Ectodermal cell (in vitro differentiated cells): ENCODE data around the gene KRT75.
"Not testable (repeated sequence)": the region's sequence is repeated elsewhere in the genome, so short reads cannot be mapped to it uniquely, and the experiment has no call there.

ENCODE experiments used
- H3K27ac ChIP-seq: 2 replicates; pipeline ENCODE4 v1.7.0; 2013; ENCODE audit warnings: mild to moderate bottlenecking, low read depth, low read length; ENCODE audit not compliant: insufficient read depth, poor library complexity, severe bottlenecking
- H3K27me3 ChIP-seq: 2 replicates; pipeline ENCODE4 v1.7.0; 2013; ENCODE audit warnings: mild to moderate bottlenecking, low read length; ENCODE audit not compliant: insufficient read depth, control insufficient read depth, poor library complexity, severe bottlenecking
- H3K36me3 ChIP-seq: one replicate; pipeline ENCODE4 v1.7.0; 2013; ENCODE audit warnings: low read length; ENCODE audit not compliant: control insufficient read depth, insufficient read depth
- H3K4me1 ChIP-seq: one replicate; pipeline ENCODE4 v1.7.0; 2013; ENCODE audit warnings: low read length; ENCODE audit not compliant: control insufficient read depth, insufficient read depth
- H3K4me3 ChIP-seq: 2 replicates; pipeline ENCODE4 v1.7.0; 2013; ENCODE audit warnings: low read depth, low read length, control low read depth; ENCODE audit not compliant: insufficient read depth
- H3K9me3 ChIP-seq: 2 replicates; pipeline ENCODE4 v1.7.0; 2013; ENCODE audit warnings: mild to moderate bottlenecking, low read length, moderate library complexity; ENCODE audit not compliant: control insufficient read depth
- WGBS, 2 experiments: methylation state at CpG; one replicate each; pipeline ENCODE4 v1.1.7; 2013; ENCODE audit warnings: missing lambda C conversion rate in 2 of 2; 5-methylcytosine and 5-hydroxymethylcytosine counted together

The KRT75 gene

DNA sequence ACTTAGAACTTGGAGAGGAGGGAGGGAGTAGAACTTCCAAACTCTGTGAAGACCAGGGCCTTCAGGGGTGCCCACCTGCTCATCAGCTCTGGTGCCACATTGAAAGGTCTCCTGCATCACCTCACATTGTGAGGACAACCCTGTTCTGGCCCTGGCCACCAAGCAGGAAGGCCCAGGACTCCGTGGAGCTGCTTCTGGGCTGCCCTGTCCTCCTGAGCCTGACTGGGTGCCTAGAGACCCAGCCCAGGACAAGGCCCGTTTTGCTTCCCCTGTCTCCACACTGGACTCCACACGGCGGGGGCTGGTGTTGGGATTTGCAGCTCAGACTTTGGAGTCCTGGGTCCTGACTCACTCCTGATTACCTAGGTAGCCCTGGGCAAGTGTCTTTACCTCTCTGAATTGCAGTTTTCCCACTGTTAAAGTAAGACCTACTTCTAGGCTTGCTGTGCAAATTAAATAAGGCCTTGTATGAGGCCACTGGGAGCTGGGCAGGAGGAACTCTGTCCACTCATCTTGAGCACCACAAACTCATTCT, 15.5 kb downstream of the KRT75 start:
- Histone ChIP-seq H3K36me3 (no peaks in the 10 kb centered on the region), H3K9me3 (no peaks in the 10 kb centered on the region), H3K4me1 (peaks cover 13% of the 10 kb centered on the region), H3K27ac (no peak overlapping the region), H3K27me3 (no peaks in the 10 kb centered on the region), H3K4me3 (no peak overlapping the region)
- 87 to 93% methylated on average over 4 of the region's 4 CpGs for WGBS, 2 experiments

DNA sequence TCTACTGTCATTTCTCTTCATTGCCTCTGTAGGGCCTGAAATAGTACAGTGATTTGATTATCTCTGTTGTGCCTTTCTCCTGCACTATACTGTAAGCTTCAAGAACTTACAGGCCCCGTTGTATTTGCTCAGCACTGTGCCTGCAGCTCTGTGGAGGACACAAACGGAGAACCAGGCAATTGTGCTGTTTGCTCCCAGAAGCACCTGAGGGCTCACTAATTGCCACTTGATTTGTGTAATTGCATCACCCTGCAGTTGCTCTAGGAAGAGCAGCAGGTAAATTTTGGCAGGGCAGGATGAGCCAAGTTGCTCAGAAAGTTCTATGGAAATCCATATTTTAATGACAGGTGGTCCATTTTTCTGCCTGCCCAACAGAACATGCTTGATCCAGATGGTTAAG, 16.4 kb downstream of the KRT75 start:
- no peaks in the 10 kb centered on the region for H3K36me3 ChIP-seq
- peaks cover 4% of the 10 kb centered on the region for H3K4me1 ChIP-seq
- H3K27ac ChIP-seq = no peak overlapping the region
- WGBS, 2 experiments = 88 to 95% methylated on average over 2 of the region's 2 CpGs
- H3K27me3 ChIP-seq = no peaks in the 10 kb centered on the region
- H3K4me3 ChIP-seq = no peak overlapping the region
- no peaks in the 10 kb centered on the region for H3K9me3 ChIP-seq

DNA sequence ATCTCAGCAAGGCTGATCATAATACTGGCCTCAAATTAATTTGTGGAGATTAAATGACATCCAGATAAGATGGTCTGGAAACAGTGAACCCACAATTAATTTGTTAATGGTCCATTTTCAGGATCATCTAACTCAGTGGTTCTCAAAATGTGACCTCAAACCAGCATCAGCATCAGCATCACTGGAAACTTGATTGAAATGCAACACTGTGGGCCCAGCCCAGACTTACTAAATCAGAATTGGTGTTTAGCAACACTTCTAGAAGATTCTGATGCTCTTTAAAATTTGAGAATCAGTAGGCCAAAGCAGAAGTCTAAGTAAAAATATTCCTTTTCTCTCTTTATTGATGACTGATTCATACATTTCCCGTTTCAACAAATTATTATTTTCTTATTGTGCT, 17.4 kb downstream of the KRT75 start:
- Histone ChIP-seq H3K27ac (no peak overlapping the region), H3K4me1 (peaks cover 2% of the 10 kb centered on the region), H3K36me3 (no peaks in the 10 kb centered on the region), H3K27me3 (no peaks in the 10 kb centered on the region), H3K4me3 (no peak overlapping the region), H3K9me3 (no peaks in the 10 kb centered on the region)
- 94 to 100% methylated on average over 1 of the region's 1 CpG for WGBS, 2 experiments

DNA sequence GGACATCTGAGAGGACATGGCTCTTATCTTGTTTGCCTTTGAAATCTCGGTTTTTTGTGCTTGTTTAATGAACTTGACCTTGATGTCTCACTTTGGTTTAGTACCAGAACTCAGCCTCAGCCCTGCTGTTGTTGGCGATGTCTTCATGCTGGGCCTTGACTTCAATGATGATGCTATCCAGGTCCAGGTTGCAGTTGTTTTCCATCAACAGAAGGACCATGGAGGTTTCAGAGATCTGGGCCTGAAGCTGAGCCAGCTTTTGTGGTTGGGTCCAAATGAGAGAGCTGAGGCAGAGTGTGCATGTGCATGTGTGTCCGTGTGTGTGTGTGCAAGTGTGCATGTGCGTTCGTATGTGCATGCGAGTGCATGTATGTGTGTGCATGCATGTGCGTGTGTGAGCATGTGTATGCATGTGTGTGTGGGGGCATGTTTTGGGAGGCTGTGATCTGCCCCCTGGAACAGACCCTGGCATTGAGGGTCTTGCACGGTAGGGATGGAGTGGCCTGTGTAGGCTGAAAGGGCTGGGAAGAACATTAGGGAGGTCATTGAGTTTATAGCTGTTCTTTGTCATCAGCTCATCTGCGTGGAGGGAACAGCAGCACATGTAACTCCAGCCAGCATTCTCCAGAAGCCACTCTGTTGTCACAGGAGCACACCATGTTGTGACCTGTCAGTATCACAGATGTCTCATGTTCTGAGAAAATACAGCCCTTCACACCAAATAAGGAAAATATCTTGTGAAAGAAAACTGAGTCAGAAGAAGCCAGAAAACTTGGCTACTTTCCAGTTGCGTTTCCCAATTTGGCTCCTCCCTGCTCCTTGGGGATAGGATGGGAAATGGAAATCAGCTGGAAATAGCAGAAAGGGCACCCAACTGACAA, 18.1 kb downstream of the KRT75 start:
- H3K36me3 ChIP-seq = no peaks in the 10 kb centered on the region
- no peak overlapping the region for H3K27ac ChIP-seq
- WGBS, 2 experiments = 92 to 93% methylated on average over 10 of the region's 10 CpGs
- no peaks in the 10 kb centered on the region for H3K9me3 ChIP-seq
- peaks cover 2% of the 10 kb centered on the region for H3K4me1 ChIP-seq
- H3K27me3 ChIP-seq = no peaks in the 10 kb centered on the region
- H3K4me3 ChIP-seq = no peak overlapping the region

DNA sequence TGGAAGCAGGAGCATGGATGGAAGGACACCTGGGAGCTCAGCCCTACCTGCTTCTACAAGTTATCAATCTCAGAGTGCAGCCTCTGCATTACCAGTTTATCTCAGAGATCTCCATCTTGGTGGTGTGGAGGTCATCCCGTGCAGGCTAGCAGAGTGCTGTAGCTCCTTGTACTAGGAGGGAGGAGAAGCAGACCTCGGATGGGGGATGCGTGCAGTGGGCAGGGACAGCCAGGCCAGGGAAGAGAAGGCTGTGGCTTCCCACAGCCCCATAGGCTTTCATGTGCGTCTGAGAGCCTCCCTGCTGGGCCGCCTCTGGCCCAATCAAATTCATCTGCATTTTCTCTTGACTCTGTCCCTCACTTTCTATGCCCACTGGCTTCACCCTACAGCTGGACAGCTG, 19.2 kb downstream of the KRT75 start:
- Histone ChIP-seq H3K27ac (no peak overlapping the region), H3K4me1 (peaks cover 2% of the 10 kb centered on the region), H3K36me3 (no peaks in the 10 kb centered on the region), H3K27me3 (no peaks in the 10 kb centered on the region), H3K4me3 (no peak overlapping the region), H3K9me3 (no peaks in the 10 kb centered on the region)
- WGBS, 2 experiments = 61 to 72% methylated on average over 5 of the region's 5 CpGs

DNA sequence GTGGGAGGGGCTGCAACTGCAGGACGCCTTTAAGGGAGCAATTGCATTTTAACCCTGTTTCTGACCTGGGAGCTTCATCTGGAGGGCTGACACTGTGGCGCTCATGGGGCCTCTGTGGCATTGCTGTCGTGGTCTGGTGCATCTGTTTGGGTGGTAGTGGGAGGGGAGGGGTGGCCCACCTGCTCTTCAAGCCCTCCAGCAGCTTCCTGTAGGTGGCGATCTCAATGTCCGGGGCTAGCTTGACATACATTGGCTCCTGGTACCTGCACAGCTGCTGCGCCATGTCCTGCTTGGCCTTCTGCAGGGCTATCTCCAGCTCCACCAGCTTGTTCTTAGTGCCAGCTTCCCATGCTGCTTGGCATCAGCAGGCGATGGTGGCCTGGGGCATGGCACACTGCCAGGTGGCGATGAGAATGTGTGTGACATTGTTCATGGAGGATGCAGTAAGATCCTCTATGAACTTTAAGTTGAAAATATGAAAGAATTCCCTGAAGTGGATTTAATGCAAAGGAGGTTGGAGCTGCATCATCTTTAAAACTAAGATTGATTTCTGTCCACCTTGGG, 20.3 kb downstream of the KRT75 start:
- Histone ChIP-seq H3K36me3 (no peaks in the 10 kb centered on the region), H3K4me3 (no peak overlapping the region), H3K9me3 (no peaks in the 10 kb centered on the region), H3K27me3 (no peaks in the 10 kb centered on the region), H3K27ac (no peak overlapping the region), H3K4me1 (peaks cover 2% of the 10 kb centered on the region)
- 82% methylated on average over 8 of the region's 8 CpGs for WGBS, 2 experiments

DNA sequence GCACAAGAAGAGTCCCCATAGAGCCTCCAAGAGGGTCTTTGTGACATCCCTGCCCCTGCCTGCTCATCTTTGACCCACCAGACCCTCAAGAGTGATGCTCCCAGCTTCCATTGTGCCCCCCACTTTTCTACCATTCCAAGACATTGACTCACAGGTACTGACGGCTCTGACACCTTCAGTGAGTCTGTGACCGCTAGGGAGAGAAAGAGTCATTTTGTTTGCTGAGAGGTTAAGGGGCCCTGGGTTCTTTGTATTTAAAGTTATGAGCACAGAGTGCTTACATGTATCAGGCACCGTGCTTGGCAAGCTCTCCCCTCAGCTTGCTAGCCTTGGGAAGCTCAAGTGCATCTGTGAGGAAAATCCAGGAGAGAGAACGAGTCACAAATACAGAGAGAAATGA, 21.0 kb downstream of the KRT75 start:
- Histone ChIP-seq H3K27me3 (no peaks in the 10 kb centered on the region), H3K27ac (no peak overlapping the region), H3K36me3 (no peaks in the 10 kb centered on the region), H3K9me3 (no peaks in the 10 kb centered on the region), H3K4me3 (no peak overlapping the region), H3K4me1 (peaks cover 2% of the 10 kb centered on the region)
- WGBS, 2 experiments = 88 to 93% methylated on average over 4 of the region's 4 CpGs

DNA sequence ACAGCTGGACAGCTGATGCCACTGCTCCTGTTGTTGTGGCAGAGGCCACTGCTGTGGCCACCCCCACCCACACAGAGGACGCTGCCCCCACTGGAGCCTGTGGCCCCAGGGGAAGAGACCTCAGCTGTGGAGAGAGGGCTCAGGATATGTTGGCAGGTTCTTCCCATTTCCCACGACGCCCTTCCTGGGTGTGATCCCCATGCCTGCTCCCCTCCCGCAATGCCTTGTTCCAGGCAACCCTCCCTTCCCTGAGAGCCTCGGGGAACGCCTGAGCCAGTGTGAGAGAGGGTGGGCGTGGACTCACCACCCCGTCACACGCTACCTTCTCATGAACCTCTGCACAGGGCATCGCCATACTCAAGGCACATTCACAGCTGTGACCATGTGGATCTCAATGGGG, 22.4 kb downstream of the KRT75 start:
- no peaks in the 10 kb centered on the region for H3K9me3 ChIP-seq
- H3K4me1 ChIP-seq = peaks cover 2% of the 10 kb centered on the region
- no peaks in the 10 kb centered on the region for H3K27me3 ChIP-seq
- no peaks in the 10 kb centered on the region for H3K36me3 ChIP-seq
- no peak overlapping the region for H3K27ac ChIP-seq
- WGBS, 2 experiments = 93 to 97% methylated on average over 10 of the region's 10 CpGs
- no peak overlapping the region for H3K4me3 ChIP-seq

DNA sequence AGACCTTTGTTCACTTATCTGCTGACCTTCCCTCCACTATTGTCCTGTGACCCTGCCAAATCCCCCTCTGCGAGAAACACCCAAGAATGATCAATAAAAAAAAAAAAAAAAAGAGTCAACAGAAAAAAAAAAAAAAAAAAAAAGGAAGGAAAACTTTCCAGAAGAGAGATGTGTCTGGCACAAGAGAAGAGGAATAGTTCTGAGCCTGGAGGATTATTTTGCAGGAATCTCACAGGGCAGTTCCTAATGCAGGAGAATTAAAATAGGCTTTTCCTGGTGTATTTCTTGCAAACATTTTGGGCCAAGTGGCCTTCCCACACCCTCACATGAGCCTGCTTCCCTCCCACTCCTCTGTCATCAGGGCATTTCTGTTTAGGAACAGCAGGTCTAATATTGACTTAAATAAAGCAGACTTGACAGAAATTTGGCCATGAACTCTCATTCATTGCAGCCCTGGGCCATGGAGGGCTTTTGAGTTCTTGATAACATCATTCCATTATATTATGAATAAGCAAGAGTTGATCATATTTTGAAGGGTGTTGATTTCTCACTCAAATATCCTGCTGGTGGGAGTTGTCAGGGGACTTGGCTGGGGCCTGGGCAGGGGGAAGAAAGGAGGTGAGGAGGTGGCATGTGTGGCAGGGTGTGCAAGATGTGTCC, 23.5 kb downstream of the KRT75 start:
- not testable (repeated sequence) for H3K4me1 ChIP-seq, H3K36me3 ChIP-seq, H3K9me3 ChIP-seq, H3K27ac ChIP-seq, H3K27me3 ChIP-seq, H3K4me3 ChIP-seq
- WGBS, 2 experiments = no CpG with 5 or more reads among the region's 1 CpG

DNA sequence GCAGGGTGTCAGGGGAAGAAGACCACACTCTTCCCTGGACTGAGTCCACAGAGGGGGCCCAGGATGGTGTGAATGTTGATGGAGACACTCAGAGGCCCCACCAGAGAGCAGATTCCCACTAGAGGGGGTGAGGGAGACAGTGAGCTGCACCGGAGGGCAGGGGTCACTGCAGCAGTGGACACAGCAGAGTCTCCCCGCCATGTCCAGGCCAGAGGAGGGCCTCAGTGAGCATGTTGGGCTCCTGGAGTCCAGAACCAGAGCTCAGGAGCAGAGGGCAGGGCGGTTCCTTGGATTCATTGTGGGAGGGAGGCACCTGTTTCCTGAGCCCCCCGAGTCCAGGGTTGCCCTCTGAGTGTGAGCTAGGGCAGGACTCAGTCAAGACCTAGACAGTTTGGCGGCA, 26.3 kb downstream of the KRT75 start:
- Histone ChIP-seq H3K27me3 (no peaks in the 10 kb centered on the region), H3K9me3 (no peaks in the 10 kb centered on the region), H3K4me1 (no peaks in the 10 kb centered on the region), H3K27ac (no peak overlapping the region), H3K36me3 (no peaks in the 10 kb centered on the region), H3K4me3 (no peak overlapping the region)
- WGBS, 2 experiments = 86 to 92% methylated on average over 5 of the region's 5 CpGs
